HepG2 (cell line): ENCODE data around the gene FAF1.

Source experiments
- MTA3 ChIP-seq: sonication (generic); formaldehyde crosslinking; IDR thresholded peaks from 2 replicates; pipeline ENCODE4 v1.4.0; 2020; ENCODE audit warnings: missing genetic modification reagents
- PRDM4 ChIP-seq: sonication (generic); formaldehyde crosslinking; IDR thresholded peaks from 2 replicates; pipeline ENCODE4 v1.9.0; 2021; ENCODE audit warnings: missing genetic modification reagents, borderline replicate concordance
- RAD21 ChIP-seq: fragments of 450-650 bp; formaldehyde crosslinking; IDR thresholded peaks from 2 replicates; pipeline ENCODE4 v1.5.0; 2020; ENCODE audit warnings: mild to moderate bottlenecking
- RBAK ChIP-seq: sonication (generic); formaldehyde crosslinking; IDR thresholded peaks from 2 replicates; pipeline ENCODE4 v1.5.1; 2020; ENCODE audit warnings: mild to moderate bottlenecking, missing genetic modification reagents
- RERE ChIP-seq: IDR thresholded peaks from 2 replicates; pipeline ENCODE4 v1.6.1; 2016; ENCODE audit warnings: low read depth, missing genetic modification reagents, missing compliant biosample characterization
- RFX5 ChIP-seq: IDR thresholded peaks from 2 replicates; pipeline ENCODE4 v1.6.1; 2011; ENCODE audit warnings: low read depth, low read length, improper control_type of control experiment

- no peak for TF ChIP-seq RFX5
- no peak for TF ChIP-seq RAD21 (CRISPR knock-in tag)
- no peak for TF ChIP-seq PRDM4
- TF ChIP-seq MTA3, result no peak
- TF ChIP-seq RERE (CRISPR knock-in tag), result no peak
- TF ChIP-seq RBAK, result no peak
Measured at GRCh38 chr1:50793521-50793920, 166.5 kb downstream of the FAF1 start.
